HepG2 (cell line): ENCODE results near the gene DBNDD2. TPM values are rescaled to one million over a fixed set of nuclear protein-coding genes. Genes with fewer than 3 reads are reported as not detected.

Experiments used
- CBFB ChIP-seq: sonication (generic); formaldehyde crosslinking; IDR thresholded peaks from 2 replicates; pipeline ENCODE4 v1.4.0; 2020; ENCODE audit warnings: missing genetic modification reagents
- CCDC6 ChIP-seq: sonication (generic); formaldehyde crosslinking; IDR thresholded peaks from 2 replicates; pipeline ENCODE4 v1.8.1; 2022; ENCODE audit warnings: mild to moderate bottlenecking, missing genetic modification reagents, moderate library complexity
- IRX3 ChIP-seq: sonication (generic); formaldehyde crosslinking; IDR thresholded peaks from 2 replicates; pipeline ENCODE4 v1.8.1; 2023; ENCODE audit warnings: mild to moderate bottlenecking, low read depth, missing genetic modification reagents, borderline replicate concordance
- LCORL ChIP-seq, 2 experiments: fragments of 450-650 bp in 1 of 2; sonication (generic) in 1 of 2; formaldehyde crosslinking in 1 of 2; IDR thresholded peaks; 2 replicates each; pipeline versions ENCODE4 v1.5.0 to v1.6.1; 2017 to 2020; ENCODE audit warnings: antibody characterized with exemption in 1 of 2, missing genetic modification reagents in 1 of 2
- NCOR1 ChIP-seq: fragments of 200-600 bp; sonication (generic); IDR thresholded peaks from 2 replicates; pipeline ENCODE4 v1.7.0; 2017; ENCODE audit warnings: antibody characterized with exemption, low read length, borderline replicate concordance
- POLR2G ChIP-seq: fragments of 200-400 bp; formaldehyde crosslinking; IDR thresholded peaks from 2 replicates; pipeline ENCODE4 v1.6.1; 2018; ENCODE audit warnings: mild to moderate bottlenecking, low read depth, low read length, moderate library complexity
- RERE ChIP-seq: IDR thresholded peaks from 2 replicates; pipeline ENCODE4 v1.6.1; 2016; ENCODE audit warnings: low read depth, missing genetic modification reagents, missing compliant biosample characterization
- RXRA ChIP-seq: sonication (generic); formaldehyde crosslinking; IDR thresholded peaks from 2 replicates; pipeline ENCODE4 v1.5.1; 2020; ENCODE audit warnings: missing genetic modification reagents
- SRSF1 ChIP-seq: fragments of 200-400 bp; formaldehyde crosslinking; optimal IDR thresholded peaks from 2 replicates; pipeline ENCODE3; 2017; ENCODE audit warnings: mild to moderate bottlenecking, low read depth, low read length, moderate library complexity
- SRSF4 ChIP-seq: fragments of 200-400 bp; formaldehyde crosslinking; IDR thresholded peaks from one replicate; pipeline ENCODE4 v1.6.1; 2018; ENCODE audit warnings: mild to moderate bottlenecking, low read depth, low read length, moderate library complexity; ENCODE audit not compliant: poor library complexity, severe bottlenecking
- TCF7 ChIP-seq: sonication (generic); IDR thresholded peaks from 2 replicates; pipeline ENCODE4 v1.6.1; 2016; ENCODE audit warnings: antibody characterized with exemption, low read depth
- ZNF101 ChIP-seq: sonication (generic); formaldehyde crosslinking; IDR thresholded peaks from 2 replicates; pipeline ENCODE4 v1.4.0; 2020; ENCODE audit warnings: mild to moderate bottlenecking, low read depth, missing genetic modification reagents, borderline replicate concordance
- ZNF275 ChIP-seq: sonication (generic); formaldehyde crosslinking; IDR thresholded peaks from 2 replicates; pipeline ENCODE4 v1.8.0; 2022; ENCODE audit warnings: missing genetic modification reagents, mild to moderate bottlenecking, inconsistent platforms, borderline replicate concordance
- ZNF367 ChIP-seq: sonication (generic); formaldehyde crosslinking; IDR thresholded peaks from 2 replicates; pipeline ENCODE4 v1.4.0; 2020; ENCODE audit warnings: missing genetic modification reagents, borderline replicate concordance
- ZNF468 ChIP-seq: sonication (generic); formaldehyde crosslinking; IDR thresholded peaks from 2 replicates; pipeline ENCODE4 v1.8.0; 2022; ENCODE audit warnings: mild to moderate bottlenecking, moderate library complexity, missing genetic modification reagents
- ZNF510 ChIP-seq: sonication (generic); formaldehyde crosslinking; IDR thresholded peaks from 2 replicates; pipeline ENCODE4 v1.4.0; 2020; ENCODE audit warnings: low read depth, mild to moderate bottlenecking, missing genetic modification reagents
- ZNF615 ChIP-seq: sonication (generic); formaldehyde crosslinking; IDR thresholded peaks from 2 replicates; pipeline ENCODE4 v1.5.0; 2020; ENCODE audit warnings: mild to moderate bottlenecking, missing genetic modification reagents, borderline replicate concordance
- ZNF616 ChIP-seq: sonication (generic); formaldehyde crosslinking; IDR thresholded peaks from 2 replicates; pipeline ENCODE4 v1.5.0; 2020; ENCODE audit warnings: low read depth, mild to moderate bottlenecking, missing genetic modification reagents
- ZNF704 ChIP-seq: sonication (generic); formaldehyde crosslinking; IDR thresholded peaks from 2 replicates; pipeline ENCODE4 v1.8.1; 2023; ENCODE audit warnings: mild to moderate bottlenecking, inconsistent platforms, moderate library complexity, missing genetic modification reagents, borderline replicate concordance
- ZNF768 ChIP-seq: sonication (generic); formaldehyde crosslinking; IDR thresholded peaks from 2 replicates; pipeline ENCODE4 v1.4.0; 2020; ENCODE audit warnings: missing genetic modification reagents
- ZNF839 ChIP-seq: sonication (generic); formaldehyde crosslinking; IDR thresholded peaks from 2 replicates; pipeline ENCODE4 v1.4.0; 2020; ENCODE audit warnings: missing genetic modification reagents, mild to moderate bottlenecking, borderline replicate concordance
- polyA plus RNA-seq, 8 experiments: library from polyadenylated mRNA; depleted of rRNA in 3 of 8; stranded (reverse) in 7 of 8; unstranded in 1 of 8; fragments of >200 nt; fragmentation: Illumina TruSeq in 4 of 8; extraction: Trizol in 4 of 8; gene quantifications; 2 replicates each; pipeline versions ENCODE4 v1.2.1 to v1.2.3, GENCODE V29; 2011 to 2016; ENCODE audit warnings: low read depth in 4 of 8, missing spikeins in 1 of 8, mixed read lengths in 1 of 8; ENCODE audit not compliant: insufficient read depth in 1 of 8
- total RNA-seq, 5 experiments: library from RNA; depleted of rRNA; stranded (reverse); fragments of >200 nt; fragmentation: Illumina TruSeq; extraction: Trizol; gene quantifications; 2 replicates each; pipeline ENCODE4 v1.2.3, GENCODE V29; 2016; ENCODE audit warnings: low read depth in 1 of 5

The DBNDD2 gene
- total and polyA plus RNA-seq, 2 of the 13 experiments (the other 11 are each of a cell fraction or from before 2014, with no cell fraction given) = 16.7 to 47.6 TPM

GRCh38 chr20:45436732-45437485 is 28.8 kb downstream of the DBNDD2 start (continued):
- TF ChIP-seq RERE = 0 out of 2 replicates have a peak, but pooled peaks have one; percentile 46
- TF ChIP-seq ZNF367 (CRISPR knock-in tag) = no peak
- TF ChIP-seq RXRA (CRISPR knock-in tag) = peak; percentile 72
- no peak for TF ChIP-seq LCORL (IDR thresholded peaks at IDR 0.05)
- TF ChIP-seq LCORL (CRISPR knock-in tag; IDR thresholded peaks at IDR 0.05) = peak; percentile 97
- TF ChIP-seq CCDC6 (CRISPR knock-in tag) = no peak
- no peak for TF ChIP-seq ZNF839
- peak; percentile 84; the same call in 1 of the 2 replicates for TF ChIP-seq ZNF768 (CRISPR knock-in tag)
- TF ChIP-seq ZNF616 (CRISPR knock-in tag) = no peak
- no peak for TF ChIP-seq ZNF275 (CRISPR knock-in tag)
- TF ChIP-seq IRX3 = no peak
- no peak for TF ChIP-seq NCOR1
- no peak for TF ChIP-seq ZNF615 (CRISPR knock-in tag)
- TF ChIP-seq SRSF1 = peak; percentile 56
- TF ChIP-seq CBFB (CRISPR knock-in tag) = peak; percentile 79
- no peak for TF ChIP-seq ZNF101 (CRISPR knock-in tag)
- TF ChIP-seq ZNF704 = 0 out of 2 replicates have a peak, but pooled peaks have one; percentile 49
- no peak for TF ChIP-seq TCF7
- TF ChIP-seq ZNF510 (CRISPR knock-in tag) = peak; percentile 67; the same call in 1 of the 2 replicates
- TF ChIP-seq ZNF468 (CRISPR knock-in tag) = no peak
- TF ChIP-seq POLR2G = peak; percentile 53; the same call in 1 of the 2 replicates
- no peak for TF ChIP-seq SRSF4
